H1 (cell line): ENCODE results near the gene SURF2. TPM values are rescaled to one million over a fixed set of nuclear protein-coding genes. Genes with fewer than 3 reads are reported as not detected.

Experiments used
- CTCF ChIA-PET: fragments of 300-600 bp; sonication (Branson Sonifier 250); formaldehyde crosslinking; loops from one replicate; lab custom pipeline; 2021; ENCODE audit not compliant: partially characterized antibody; lab: Charles Lee
- POLR2A ChIA-PET: fragments of 300-600 bp; sonication (Branson Sonifier 250); formaldehyde crosslinking; loops from one replicate; lab custom pipeline; 2021; ENCODE audit warnings: inconsistent platforms; ENCODE audit not compliant: partially characterized antibody; lab: Charles Lee
- DNase-seq, 2 experiments: peaks; one replicate each; pipeline versions ENCODE4 v3.0.0 to v3.0.0-alpha.2; 2010 to 2022; ENCODE audit warnings: low spot score in 2 of 2, low read depth in 1 of 2, mixed read lengths in 1 of 2
- FAIRE-seq: peaks from 2 replicates; lab custom pipeline; 2011; peaks lifted over from hg19 to GRCh38; lab: Jason Lieb, UNC
- H2AFZ ChIP-seq: 2 replicates; pipeline ENCODE4 v1.8.1; 2012; ENCODE audit warnings: low read length, inconsistent platforms
- H2AK5ac ChIP-seq: 2 replicates; pipeline ENCODE4 v1.6.1; 2013; ENCODE audit warnings: low read depth, low read length
- H2BK120ac ChIP-seq: replicated peaks from 2 replicates; pipeline ENCODE3; 2013; ENCODE audit warnings: low read depth, low read length, inconsistent platforms
- H2BK12ac ChIP-seq: 2 replicates; pipeline ENCODE4 v1.6.1; 2013; ENCODE audit warnings: low read depth, low read length
- H2BK15ac ChIP-seq: 2 replicates; pipeline ENCODE4 v1.6.1; 2013; ENCODE audit warnings: low read length
- H2BK20ac ChIP-seq: 2 replicates; pipeline ENCODE4 v1.6.1; 2013; ENCODE audit warnings: low read length
- H2BK5ac ChIP-seq: 2 replicates; pipeline ENCODE4 v1.6.1; 2013; ENCODE audit warnings: low read depth, low read length
- H3K14ac ChIP-seq: 2 replicates; pipeline ENCODE4 v1.6.1; 2013; ENCODE audit warnings: inconsistent platforms; ENCODE audit not compliant: insufficient read length
- H3K18ac ChIP-seq: 2 replicates; pipeline ENCODE4 v1.6.1; 2013; ENCODE audit warnings: low read length; ENCODE audit errors: extremely low read depth
- H3K23ac ChIP-seq: 2 replicates; pipeline ENCODE4 v1.6.1; 2013; ENCODE audit warnings: inconsistent platforms; ENCODE audit not compliant: insufficient read length
- H3K23me2 ChIP-seq: 2 replicates; pipeline ENCODE4 v1.6.1; 2013; ENCODE audit warnings: low read depth, low read length
- H3K27ac ChIP-seq: 2 replicates; pipeline ENCODE4 v1.6.1; 2011; ENCODE audit warnings: low read depth, low read length, inconsistent platforms
- H3K27me3 ChIP-seq, 4 experiments: replicated peaks in 1 of 4; 1 replicate in 1 of 4; 2 replicates in 3 of 4; pipeline versions ENCODE4 v1.6.1 to v1.8.1; 2011 to 2013; ENCODE audit warnings: low read length in 3 of 4, mild to moderate bottlenecking in 3 of 4, inconsistent platforms in 2 of 4, mixed read lengths in 2 of 4, moderate library complexity in 1 of 4; ENCODE audit not compliant: control insufficient read depth in 3 of 4, insufficient read depth in 3 of 4; ENCODE audit errors: extremely low read depth in 1 of 4
- H3K36me3 ChIP-seq, 4 experiments: 2 replicates each; pipeline versions ENCODE4 v1.6.1 to v1.8.1; 2011 to 2013; ENCODE audit warnings: mild to moderate bottlenecking in 4 of 4, low read length in 3 of 4, moderate library complexity in 2 of 4, control low read depth in 1 of 4, inconsistent platforms in 1 of 4; ENCODE audit not compliant: insufficient read depth in 4 of 4, control insufficient read depth in 2 of 4
- H3K4ac ChIP-seq: replicated peaks from 2 replicates; pipeline ENCODE3; 2013; ENCODE audit warnings: low read length, low read depth, mixed read lengths, inconsistent platforms; ENCODE audit not compliant: insufficient read length
- H3K4me1 ChIP-seq, 4 experiments: replicated peaks in 1 of 4; 1 replicate in 1 of 4; 2 replicates in 3 of 4; pipeline versions ENCODE4 v1.6.1 to v1.8.1; 2011 to 2013; ENCODE audit warnings: low read length in 3 of 4, inconsistent platforms in 2 of 4, mixed read lengths in 1 of 4; ENCODE audit not compliant: insufficient read depth in 4 of 4, control insufficient read depth in 3 of 4
- H3K4me2 ChIP-seq, 2 experiments: 2 replicates each; pipeline versions ENCODE4 v1.6.1 to v1.8.1; 2011 to 2013; ENCODE audit warnings: low read depth in 2 of 2, low read length in 2 of 2, control low read depth in 1 of 2, inconsistent platforms in 1 of 2, mild to moderate bottlenecking in 1 of 2; ENCODE audit not compliant: insufficient read depth in 1 of 2
- H3K4me3 ChIP-seq, 4 experiments: fragments of 200-600, 300-600 bp in 1 of 4; sonication (generic), shearing (Covaris generic), sonication (Bioruptor Twin) in 1 of 4; 2 replicates each; pipeline versions ENCODE4 v1.5.1 to v1.8.1; 2011 to 2016; ENCODE audit warnings: low read length in 4 of 4, low read depth in 3 of 4, control low read depth in 2 of 4, inconsistent platforms in 2 of 4, mild to moderate bottlenecking in 2 of 4, mixed read lengths in 1 of 4, moderate library complexity in 1 of 4; ENCODE audit not compliant: insufficient read depth in 2 of 4; ENCODE audit errors: extremely low read depth in 1 of 4
- H3K56ac ChIP-seq: replicated peaks from 2 replicates; pipeline ENCODE3; 2013; ENCODE audit warnings: low read depth, mild to moderate bottlenecking, mixed read lengths, low read length, inconsistent platforms; ENCODE audit not compliant: insufficient read length
- H3K79me1 ChIP-seq: 2 replicates; pipeline ENCODE4 v1.6.1; 2013; ENCODE audit warnings: low read depth, low read length, control low read depth
- H3K79me2 ChIP-seq, 2 experiments: 2 replicates each; pipeline versions ENCODE4 v1.6.1 to v1.8.1; 2012 to 2013; ENCODE audit warnings: low read length in 2 of 2, mild to moderate bottlenecking in 2 of 2, inconsistent platforms in 1 of 2; ENCODE audit not compliant: insufficient read depth in 2 of 2, control insufficient read depth in 1 of 2
- H3K9ac ChIP-seq, 4 experiments: replicated peaks in 1 of 4; 1 replicate in 1 of 4; 2 replicates in 3 of 4; pipeline versions ENCODE4 v1.6.1 to v1.8.1; 2011 to 2013; ENCODE audit warnings: low read depth in 3 of 4, low read length in 3 of 4, control low read depth in 2 of 4, mild to moderate bottlenecking in 2 of 4, moderate library complexity in 2 of 4, inconsistent platforms in 1 of 4; ENCODE audit errors: extremely low read depth in 1 of 4
- H3K9me3 ChIP-seq, 2 experiments: 2 replicates each; pipeline versions ENCODE4 v1.6.1 to v1.8.1; 2012 to 2013; ENCODE audit warnings: mild to moderate bottlenecking in 2 of 2, moderate library complexity in 2 of 2, control low read depth in 1 of 2, inconsistent platforms in 1 of 2, low read depth in 1 of 2, low read length in 1 of 2, mixed read lengths in 1 of 2; ENCODE audit not compliant: insufficient read depth in 2 of 2
- H4K20me1 ChIP-seq, 2 experiments: replicated peaks in 1 of 2; 2 replicates each; pipeline versions ENCODE3 to v1.8.1; 2011 to 2013; ENCODE audit warnings: inconsistent platforms in 2 of 2, low read length in 2 of 2, mild to moderate bottlenecking in 1 of 2; ENCODE audit not compliant: insufficient read depth in 2 of 2, control insufficient read depth in 1 of 2
- H4K5ac ChIP-seq: 2 replicates; pipeline ENCODE4 v1.6.1; 2013; ENCODE audit warnings: low read length, low read depth, mixed read lengths, inconsistent platforms; ENCODE audit not compliant: insufficient read length
- H4K8ac ChIP-seq: 2 replicates; pipeline ENCODE4 v1.8.0; 2013; ENCODE audit warnings: mild to moderate bottlenecking, moderate library complexity, low read length, inconsistent platforms; ENCODE audit not compliant: insufficient read depth; ENCODE audit errors: extremely low read depth
- H4K91ac ChIP-seq: replicated peaks from 2 replicates; pipeline ENCODE3; 2013; ENCODE audit warnings: low read length, mixed read lengths, inconsistent platforms; ENCODE audit not compliant: insufficient read length
- BCL11A ChIP-seq, 2 experiments: IDR thresholded peaks; one replicate each; pipeline ENCODE4 v1.6.1; 2011; ENCODE audit warnings: low read depth in 2 of 2, low read length in 2 of 2, mild to moderate bottlenecking in 2 of 2
- CBX5 ChIP-seq: fragments of 300-800, 300-1000 bp; sonication (generic); IDR thresholded peaks from 2 replicates; pipeline ENCODE4 v1.7.1; 2016; ENCODE audit warnings: antibody characterized with exemption, low read length, low read depth
- CTBP2 ChIP-seq: IDR thresholded peaks from 2 replicates; pipeline ENCODE4 v1.7.0; 2011; ENCODE audit warnings: borderline replicate concordance, mild to moderate bottlenecking, moderate library complexity, mixed read lengths, low read length; ENCODE audit not compliant: insufficient read depth, insufficient read length
- EP300 ChIP-seq, 2 experiments: IDR thresholded peaks; 1 replicate in 1 of 2; 2 replicates in 1 of 2; pipeline ENCODE4 v1.6.1; 2011 to 2012; ENCODE audit warnings: low read depth in 2 of 2, low read length in 2 of 2, mild to moderate bottlenecking in 2 of 2, borderline replicate concordance in 1 of 2, inconsistent platforms in 1 of 2, moderate library complexity in 1 of 2
- EZH2 ChIP-seq: fragments of 200-600 bp; sonication (generic); IDR thresholded peaks from 2 replicates; pipeline ENCODE4 v1.7.1; 2012; ENCODE audit warnings: low read depth, mild to moderate bottlenecking, moderate library complexity, low read length, inconsistent platforms; ENCODE audit not compliant: severe bottlenecking
- JUN ChIP-seq: IDR thresholded peaks from 2 replicates; pipeline ENCODE4 v1.6.1; 2011; ENCODE audit warnings: low read depth, mild to moderate bottlenecking, improper control_type of control experiment, low read length
- KDM1A ChIP-seq: fragments of 200-600, 300-600 bp; sonication (generic); IDR thresholded peaks from 2 replicates; pipeline ENCODE4 v1.7.1; 2016; ENCODE audit warnings: mild to moderate bottlenecking, low read length, borderline replicate concordance
- KDM4A ChIP-seq: IDR thresholded peaks from one replicate; pipeline ENCODE4 v1.7.1; 2012; ENCODE audit warnings: low read depth, mild to moderate bottlenecking, moderate library complexity, low read length, inconsistent platforms; ENCODE audit not compliant: severe bottlenecking
- KDM5A ChIP-seq: fragments of 200-600 bp; IDR thresholded peaks from 2 replicates; pipeline ENCODE4 v1.7.1; 2012; ENCODE audit warnings: mild to moderate bottlenecking, low read length, inconsistent platforms, mixed read lengths
- SAP30 ChIP-seq: fragments of 300-600 bp; sonication (generic); IDR thresholded peaks from 2 replicates; pipeline ENCODE4 v1.7.1; 2012; ENCODE audit warnings: low read length, moderate library complexity, mild to moderate bottlenecking, inconsistent platforms; ENCODE audit not compliant: insufficient read depth, insufficient replicate concordance
- SP4 ChIP-seq: IDR thresholded peaks from 2 replicates; pipeline ENCODE4 v1.6.1; 2012; ENCODE audit warnings: low read length, inconsistent platforms
- YY1 ChIP-seq: IDR thresholded peaks from 2 replicates; pipeline ENCODE4 v1.6.1; 2011; ENCODE audit warnings: low read depth, mild to moderate bottlenecking, low read length
- ZNF274 ChIP-seq: IDR thresholded peaks from 2 replicates; pipeline ENCODE4 v1.7.0; 2012; ENCODE audit warnings: low read length, borderline replicate concordance; ENCODE audit errors: extremely low read depth
- WGBS, 2 experiments: shearing (Covaris generic) in 1 of 2; methylation state at CpG; one replicate each; pipeline versions ENCODE4 v1.1.6 to v1.1.7; 2013 to 2015; ENCODE audit warnings: low lambda C conversion rate in 2 of 2, mixed read lengths in 2 of 2, inconsistent platforms in 1 of 2, low coverage in 1 of 2, missing lambda C conversion rate in 1 of 2; ENCODE audit not compliant: insufficient replicate concordance in 2 of 2, insufficient coverage in 1 of 2, insufficient read length in 1 of 2; ENCODE audit errors: extremely low coverage in 1 of 2, missing lambda C conversion rate in 1 of 2; 5-methylcytosine and 5-hydroxymethylcytosine counted together
- polyA plus RNA-seq, 7 experiments: library from polyadenylated mRNA; depleted of rRNA in 3 of 7; stranded (reverse) in 5 of 7; unstranded in 2 of 7; fragments of >200 nt in 5 of 7; fragments of 200-250 nt in 2 of 7; gene quantifications; 1 replicate in 5 of 7; 2 replicates in 1 of 7; 4 replicates in 1 of 7; pipeline versions ENCODE4 v1.2.1 to v1.2.3, GENCODE V29; 2011 to 2013; ENCODE audit warnings: missing spikeins in 2 of 7, mixed read lengths in 2 of 7
- total RNA-seq: library from RNA; stranded (reverse); fragmentation: NEBNext Ultra II Directional; extraction: Animal tissue kit (Norgen Biotek cat#: 25700); gene quantifications from 2 replicates; pipeline ENCODE4 v1.2.1, GENCODE V29; 2021

Gene SURF2
- total and polyA plus RNA-seq, 2 of the 8 experiments (the other 6 are each of a cell fraction or from before 2014, with no cell fraction given): 36.6 to 37.7 TPM

- Histone ChIP-seq H3K4me1 (no peaks in the 10 kb centered on the region), H3K9ac (no peak overlapping the region), H3K18ac (no peak overlapping the region), H2AK5ac (no peak overlapping the region), H3K14ac (no peak overlapping the region), H2BK20ac (no peak overlapping the region), H2BK120ac (no peak overlapping the region), H3K79me2 (no peaks in the 10 kb centered on the region), H3K23me2 (no peaks in the 10 kb centered on the region), H3K4me2 (no peak overlapping the region), H3K4me3 (no peak overlapping the region), H3K79me1 (no peaks in the 10 kb centered on the region), H2BK12ac (no peak overlapping the region), H2BK15ac (no peak overlapping the region), H3K36me3 (no peaks in the 10 kb centered on the region), H2AFZ (no peak overlapping the region)
- CTCF ChIA-PET: interaction anchor here (0.6 to 1.1 kb wide), 3 partner anchors 70 to 130 kb away, joined by 3 read pairs; no protein-coding TSS in a partner anchor
- WGBS, 2 experiments: 90% methylated on average over 6 of the region's 6 CpGs; no CpG with 5 or more reads in 1 of the 2 experiments
- TF ChIP-seq CBX5: no peak
- TF ChIP-seq JUN: no peak
- no peak for TF ChIP-seq EP300 (IDR thresholded peaks at IDR 0.05; ENCODE audit: borderline replicate concordance in 1 of 2, low read depth in 2 of 2, low read length in 2 of 2)
- TF ChIP-seq CTBP2: no peak
- TF ChIP-seq SP4: no peak
- TF ChIP-seq YY1: no peak
- TF ChIP-seq KDM5A: no peak
- no peak for TF ChIP-seq SAP30
- TF ChIP-seq BCL11A (IDR thresholded peaks at IDR 0.05; ENCODE audit: low read depth in 2 of 2, low read length in 2 of 2): no peak
- no peak for TF ChIP-seq EZH2
- no peak for TF ChIP-seq ZNF274
- no peak for TF ChIP-seq KDM1A
- TF ChIP-seq KDM4A: no peak
- TF ChIP-seq, all 59 proteins: peak for 0
- no peak overlapping the region for H3K4ac ChIP-seq
- no peak overlapping the region for H3K23ac ChIP-seq
- H3K9me3 ChIP-seq: peaks cover 0 to 9% of the 10 kb centered on the region in 2 experiments; a peak in 1 of 4 replicates
- no peak overlapping the region for H4K91ac ChIP-seq
- H2BK5ac ChIP-seq: no peak overlapping the region
- DNase-seq (no peak), FAIRE-seq (no peak)
- H4K5ac ChIP-seq: no peak overlapping the region
- H3K27ac ChIP-seq: no peak overlapping the region
- H4K20me1 ChIP-seq: no peaks in the 10 kb centered on the region
- POLR2A ChIA-PET: interaction anchor here (0.5 kb wide), 1 partner anchor 26 kb away, joined by 3 read pairs; the partner anchor contains the start of gene SURF6
- no peaks in the 10 kb centered on the region; a peak in 1 of 7 replicates for H3K27me3 ChIP-seq
- no peak overlapping the region for H3K56ac ChIP-seq
- no peak overlapping the region for H4K8ac ChIP-seq
Observed at GRCh38 chr9:133309608-133310007, 46.7 kb upstream of the SURF2 start.
